Spleen (tissue), 7 donors: ENCODE data around the gene ERMARD.

ENCODE experiments used
- POLR2A ChIP-seq, 3 donors: fragments of 450-650 bp; IDR thresholded peaks; one replicate each; pipeline ENCODE4 v1.5.1; 2017; ENCODE audit warnings: antibody characterized with exemption in 3 of 3, mild to moderate bottlenecking in 1 of 3
- TF ChIP-seq, protein P1 (sequence below), 11 experiments: fragments of 200-600 bp in 7 of 11; fragments of 450-650 bp in 4 of 11; sonication (generic) in 4 of 11; IDR thresholded peaks in 8 of 11; conservative IDR thresholded peaks in 3 of 11; 1 replicate in 7 of 11; 2 replicates in 4 of 11; pipeline versions ENCODE4 v1.4.0 to v1.8.0; 2016 to 2021; ENCODE audit warnings: antibody characterized with exemption in 11 of 11, inconsistent platforms in 4 of 11, mild to moderate bottlenecking in 1 of 11
- donor health status: DM: no; HTN: no; CAD: no; lungs with moderate emphysema.
- donor health status: DM: no; HTN: no; CAD: no.
- donor health status: DM: no; HTN: no; CAD: no.

- TF ChIP-seq, protein P1, sequence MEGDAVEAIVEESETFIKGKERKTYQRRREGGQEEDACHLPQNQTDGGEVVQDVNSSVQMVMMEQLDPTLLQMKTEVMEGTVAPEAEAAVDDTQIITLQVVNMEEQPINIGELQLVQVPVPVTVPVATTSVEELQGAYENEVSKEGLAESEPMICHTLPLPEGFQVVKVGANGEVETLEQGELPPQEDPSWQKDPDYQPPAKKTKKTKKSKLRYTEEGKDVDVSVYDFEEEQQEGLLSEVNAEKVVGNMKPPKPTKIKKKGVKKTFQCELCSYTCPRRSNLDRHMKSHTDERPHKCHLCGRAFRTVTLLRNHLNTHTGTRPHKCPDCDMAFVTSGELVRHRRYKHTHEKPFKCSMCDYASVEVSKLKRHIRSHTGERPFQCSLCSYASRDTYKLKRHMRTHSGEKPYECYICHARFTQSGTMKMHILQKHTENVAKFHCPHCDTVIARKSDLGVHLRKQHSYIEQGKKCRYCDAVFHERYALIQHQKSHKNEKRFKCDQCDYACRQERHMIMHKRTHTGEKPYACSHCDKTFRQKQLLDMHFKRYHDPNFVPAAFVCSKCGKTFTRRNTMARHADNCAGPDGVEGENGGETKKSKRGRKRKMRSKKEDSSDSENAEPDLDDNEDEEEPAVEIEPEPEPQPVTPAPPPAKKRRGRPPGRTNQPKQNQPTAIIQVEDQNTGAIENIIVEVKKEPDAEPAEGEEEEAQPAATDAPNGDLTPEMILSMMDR (IDR thresholded peaks at IDR 0.05 in 8 of 11, conservative IDR thresholded peaks at IDR 0.05 in 3 of 11) = no peak
- TF ChIP-seq POLR2A (IDR thresholded peaks at IDR 0.05) = no peak
Measured at GRCh38 chr6:169709293-169709692, 42.1 kb upstream of the ERMARD start.
